GM21786 (cell line): ENCODE measurements around the gene FCHO1.
A peak's percentile ranks its signal among the peaks of the same experiment; 100 is the strongest.

Source experiments
- ATAC-seq: cut with Tn5 transposase; IDR thresholded peaks from one replicate; pipeline ENCODE4 v1.9.1; 2021; ENCODE audit not compliant: unreplicated experiment

The FCHO1 gene

DNA sequence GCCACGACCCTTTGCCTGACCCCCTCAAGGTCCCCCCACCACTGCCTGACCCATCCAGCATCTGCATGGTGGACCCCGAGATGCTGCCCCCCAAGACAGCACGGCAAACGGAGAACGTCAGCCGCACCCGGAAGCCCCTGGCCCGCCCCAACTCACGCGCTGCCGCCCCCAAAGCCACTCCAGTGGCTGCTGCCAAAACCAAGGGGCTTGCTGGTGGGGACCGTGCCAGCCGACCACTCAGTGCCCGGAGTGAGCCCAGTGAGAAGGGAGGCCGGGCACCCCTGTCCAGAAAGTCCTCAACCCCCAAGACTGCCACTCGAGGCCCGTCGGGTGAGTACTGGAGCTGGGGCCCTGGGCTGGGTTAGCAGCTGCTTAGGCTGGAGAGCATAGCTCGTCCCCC is 23.4 kb upstream of the FCHO1 start:
- ATAC-seq: no peak

DNA sequence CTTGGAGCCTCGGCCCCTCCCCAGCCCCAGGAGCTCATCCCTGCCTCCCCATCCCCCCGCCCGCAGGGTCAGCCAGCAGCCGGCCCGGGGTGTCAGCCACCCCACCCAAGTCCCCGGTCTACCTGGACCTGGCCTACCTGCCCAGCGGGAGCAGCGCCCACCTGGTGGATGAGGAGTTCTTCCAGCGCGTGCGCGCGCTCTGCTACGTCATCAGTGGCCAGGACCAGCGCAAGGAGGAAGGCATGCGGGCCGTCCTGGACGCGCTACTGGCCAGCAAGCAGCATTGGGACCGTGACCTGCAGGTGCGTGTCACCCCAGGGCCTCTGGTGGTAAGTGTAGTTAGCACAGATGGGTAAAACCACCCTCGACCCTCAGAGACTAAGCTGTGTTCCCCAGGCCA is 18.1 kb upstream of the FCHO1 start:
- no peak for ATAC-seq

DNA sequence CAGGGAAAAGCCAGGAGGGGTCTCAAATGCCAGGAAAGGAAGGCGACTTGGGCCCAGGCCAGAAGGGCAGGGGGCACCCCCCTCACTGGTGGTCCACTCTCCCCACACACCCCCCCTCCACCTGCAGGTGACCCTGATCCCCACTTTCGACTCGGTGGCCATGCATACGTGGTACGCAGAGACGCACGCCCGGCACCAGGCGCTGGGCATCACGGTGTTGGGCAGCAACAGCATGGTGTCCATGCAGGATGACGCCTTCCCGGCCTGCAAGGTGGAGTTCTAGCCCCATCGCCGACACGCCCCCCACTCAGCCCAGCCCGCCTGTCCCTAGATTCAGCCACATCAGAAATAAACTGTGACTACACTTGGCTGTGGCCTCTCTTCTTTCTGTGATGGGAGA is 17.1 kb upstream of the FCHO1 start:
- no peak for ATAC-seq

- ATAC-seq: no peak
These were observed 15.9 kb upstream of the FCHO1 start for GRCh38 chr19:17735410-17735809.

GRCh38 chr19:17737690-17738153 is 13.6 kb upstream of the FCHO1 start:
- no peak for ATAC-seq

DNA sequence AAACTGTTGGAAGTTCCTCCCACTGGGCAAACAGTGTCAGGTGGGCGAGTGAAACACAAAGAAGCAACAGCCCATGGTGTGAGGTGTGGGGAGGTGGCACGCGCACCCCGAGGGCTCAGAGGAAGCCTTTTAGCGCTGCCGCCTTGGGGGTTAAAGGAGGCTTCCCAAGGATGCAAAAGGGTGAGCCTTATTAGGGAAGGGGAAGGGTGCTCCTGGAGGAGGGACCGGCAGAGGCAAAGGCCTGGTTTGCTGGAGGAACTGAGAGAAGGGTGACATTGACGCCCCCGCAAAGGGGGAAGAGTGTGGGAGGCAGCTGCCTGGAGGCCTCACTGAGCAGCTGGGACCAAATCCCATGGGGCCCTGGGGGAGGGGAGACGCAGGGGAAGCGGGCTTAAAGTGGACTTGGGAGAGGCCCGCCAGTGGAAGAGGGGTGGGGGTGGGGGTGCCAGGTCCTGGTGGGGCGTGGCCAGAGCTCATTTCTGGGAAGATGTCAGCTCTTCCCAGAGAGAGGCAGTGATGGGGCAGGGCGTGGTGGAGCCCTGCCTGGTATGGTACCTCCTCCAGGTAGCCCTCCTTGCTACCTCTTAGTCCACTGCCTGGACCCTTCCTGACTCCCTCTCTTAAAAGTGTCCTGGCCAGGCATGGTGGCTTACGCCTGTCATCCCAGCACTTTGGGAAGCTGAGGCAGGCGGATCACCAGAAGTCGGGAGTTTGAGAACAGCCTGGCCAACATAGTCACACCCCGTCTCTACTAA is 12.0 kb upstream of the FCHO1 start:
- ATAC-seq: no peak

DNA sequence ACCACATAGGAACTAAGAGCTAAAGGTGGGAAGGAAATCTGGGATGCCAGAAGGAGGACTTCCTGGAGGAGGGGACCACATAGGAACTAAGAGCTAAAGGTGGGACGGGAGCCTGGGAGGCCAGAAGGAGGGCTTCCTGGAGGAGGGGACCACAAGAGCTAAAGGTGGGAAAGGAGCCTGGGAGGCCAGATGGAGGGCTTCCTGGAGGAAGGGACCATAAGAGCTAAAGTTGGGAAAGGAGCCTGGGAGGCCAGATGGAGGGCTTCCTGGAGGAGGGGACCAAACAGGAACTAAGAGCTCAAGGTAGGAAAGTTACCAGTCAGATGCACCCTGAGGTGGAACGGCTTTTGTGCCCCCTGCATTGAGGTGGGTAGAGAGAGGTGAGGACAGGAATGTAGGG is 9.8 kb upstream of the FCHO1 start:
- no peak for ATAC-seq

- no peak for ATAC-seq
These were observed 7.2 kb upstream of the FCHO1 start for GRCh38 chr19:17743874-17744580.

- ATAC-seq: peak; percentile 67
These were observed 3.8 kb upstream of the FCHO1 start for GRCh38 chr19:17747205-17748098.

DNA sequence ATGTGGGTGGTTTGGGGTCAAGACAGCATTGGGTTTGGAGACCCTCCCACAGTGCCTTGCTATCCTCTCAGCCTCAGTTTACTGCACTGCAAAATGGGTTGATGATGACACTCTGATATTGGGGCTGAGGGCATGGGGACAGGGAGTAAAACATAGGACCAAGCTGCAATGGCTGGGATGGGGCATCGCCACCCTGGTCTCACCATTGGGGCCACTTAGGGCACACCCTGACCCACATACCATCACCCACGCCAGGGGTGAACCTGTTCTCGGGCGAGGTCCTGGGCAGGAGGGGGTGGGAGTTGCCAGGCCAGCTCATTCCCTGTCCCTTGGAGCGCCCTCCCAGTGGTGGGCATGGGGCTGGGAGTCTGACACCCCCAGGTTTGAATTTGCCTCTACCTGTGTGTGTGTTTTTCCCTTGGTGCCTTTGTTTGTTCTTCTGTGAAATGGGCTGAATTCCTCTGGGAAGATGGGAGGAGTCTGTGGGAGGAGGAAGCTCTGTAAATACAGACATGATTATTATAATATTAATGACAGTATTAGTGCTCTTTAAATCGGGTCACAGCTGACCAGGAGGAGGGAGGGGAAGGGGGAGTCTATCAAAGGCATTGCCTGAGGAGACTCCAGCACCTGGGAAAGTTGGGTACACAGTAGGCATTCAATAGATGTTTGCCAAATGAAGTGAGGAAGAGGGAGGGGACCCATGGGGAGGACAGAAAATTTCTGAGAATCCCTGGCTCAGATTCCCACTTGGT is 2.2 kb upstream of the FCHO1 start:
- no peak for ATAC-seq

GRCh38 chr19:17749912-17750317 is 1.4 kb upstream of the FCHO1 start:
- ATAC-seq: no peak

- ATAC-seq: no peak
These were observed 616 bp downstream of the FCHO1 start for GRCh38 chr19:17751912-17752273.

- ATAC-seq: no peak
These were observed 1.8 kb downstream of the FCHO1 start for GRCh38 chr19:17752865-17753639.

DNA sequence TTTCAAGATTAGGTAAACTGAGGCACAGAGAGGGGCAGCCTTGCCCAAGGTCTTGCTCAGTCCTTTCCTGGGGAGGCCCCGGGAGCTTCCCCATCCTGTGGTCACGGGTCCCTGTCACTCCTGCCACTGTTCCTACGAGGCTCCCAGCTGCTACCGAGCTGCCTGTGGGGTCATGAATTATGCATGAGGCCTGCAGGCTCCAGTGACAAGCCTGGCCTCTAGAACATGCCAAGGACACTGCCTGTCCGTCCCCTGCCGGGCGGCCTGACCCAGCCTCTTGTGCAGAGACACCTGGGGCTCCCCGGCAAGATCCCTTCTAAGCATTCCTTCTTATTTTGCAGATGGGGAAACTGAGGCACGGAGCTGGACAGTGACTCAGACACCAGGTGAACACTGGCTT is 2.7 kb downstream of the FCHO1 start:
- ATAC-seq: no peak

- peak; percentile 48 for ATAC-seq
These were observed 3.6 kb downstream of the FCHO1 start for GRCh38 chr19:17754634-17755442.

DNA sequence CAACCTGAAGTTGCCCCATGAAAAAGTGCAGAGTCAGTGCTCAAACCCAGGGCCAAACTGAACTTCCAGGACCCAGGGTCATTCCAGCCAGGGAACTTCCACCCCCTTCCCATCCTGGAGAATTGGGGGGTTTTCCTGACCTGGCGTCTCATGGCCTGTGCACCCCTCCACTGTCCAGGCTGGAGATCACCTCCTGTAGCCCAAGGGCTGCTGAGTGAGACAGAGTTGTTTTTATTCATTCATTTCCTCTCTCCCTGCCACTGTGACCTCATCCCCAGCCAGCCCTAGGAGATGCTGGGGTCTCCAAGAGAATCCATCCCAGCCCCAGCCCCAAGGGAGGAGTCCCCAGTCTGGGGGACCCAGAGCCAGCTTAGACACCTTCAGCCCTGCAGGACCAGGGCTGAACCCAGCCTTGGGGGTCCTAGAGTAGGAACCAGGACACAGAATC is 4.2 kb downstream of the FCHO1 start:
- no peak for ATAC-seq

- no peak for ATAC-seq
These were observed 4.8 kb downstream of the FCHO1 start for GRCh38 chr19:17755977-17756670.

- no peak for ATAC-seq
These were observed 5.8 kb downstream of the FCHO1 start for GRCh38 chr19:17757125-17757524.

DNA sequence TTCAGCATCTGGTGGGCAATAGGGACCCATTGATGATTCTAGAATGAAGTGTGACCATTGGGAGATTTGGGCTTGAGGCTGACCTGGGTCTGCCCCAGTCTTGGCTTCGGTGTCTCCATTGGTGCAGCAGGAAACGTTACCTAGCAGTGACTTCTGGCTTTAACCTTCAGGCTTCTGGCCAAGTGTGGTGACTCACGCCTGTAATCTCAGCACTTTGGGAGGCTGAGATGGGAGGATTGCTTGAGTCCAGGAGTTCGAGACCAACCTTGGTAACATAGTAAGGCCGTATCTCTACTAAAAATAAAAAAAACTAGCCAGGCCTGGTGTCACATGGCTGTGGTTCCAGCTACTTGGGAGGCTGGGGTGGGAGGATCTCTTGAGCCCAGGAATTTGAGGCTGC is 7.2 kb downstream of the FCHO1 start:
- no peak for ATAC-seq
